PC-9 (cell line): ENCODE data around the gene RAB33B. TPM values are rescaled to one million over a fixed set of nuclear protein-coding genes. Genes with fewer than 3 reads are reported as not detected.
"Not testable (repeated sequence)": the region's sequence is repeated elsewhere in the genome, so short reads cannot be mapped to it uniquely, and the experiment has no call there.

Source experiments
- BruUV-seq: library from RNA; stranded (reverse); fragments of 400-500 nt; replicated peaks from 2 replicates; lab custom pipeline; 2021; lab: Mats Ljungman, UMichigan
- CTCF ChIA-PET: fragments of 300-600 bp; sonication (Branson Sonifier 250); formaldehyde crosslinking; loops from one replicate; lab custom pipeline; 2022; ENCODE audit warnings: antibody characterized with exemption; lab: Charles Lee
- POLR2A ChIA-PET: fragments of 300-600 bp; sonication (Branson Sonifier 250); formaldehyde crosslinking; loops from one replicate; lab custom pipeline; 2022; ENCODE audit warnings: antibody characterized with exemption; ENCODE audit not compliant: unreplicated experiment; lab: Charles Lee
- DNase-seq, 2 experiments: peaks; one replicate each; pipeline versions ENCODE4 v3.0.0 to v3.0.0-alpha.2; 2015 to 2022; ENCODE audit warnings: mixed read lengths in 1 of 2
- H2AFZ ChIP-seq: fragments of 200-600 bp; sonication (generic); 2 replicates; pipeline ENCODE4 v1.8.1; 2017; ENCODE audit warnings: antibody characterized with exemption
- H3F3A ChIP-seq: fragments of 200-600 bp; sonication (generic); 2 replicates; pipeline ENCODE4 v1.8.1; 2017; ENCODE audit warnings: antibody characterized with exemption, mild to moderate bottlenecking, low read depth; ENCODE audit not compliant: insufficient read depth
- H3K27ac ChIP-seq: fragments of 200-600 bp; sonication (generic); 2 replicates; pipeline ENCODE4 v1.6.1; 2016; ENCODE audit warnings: mixed run types
- H3K27me3 ChIP-seq: fragments of 200-600 bp; sonication (generic); 2 replicates; pipeline ENCODE4 v1.6.1; 2016; ENCODE audit warnings: low read depth, mixed run types; ENCODE audit not compliant: insufficient read depth
- H3K36me3 ChIP-seq: fragments of 200-600 bp; sonication (generic); 2 replicates; pipeline ENCODE4 v1.6.1; 2016; ENCODE audit warnings: low read depth, mixed run types
- H3K4me1 ChIP-seq: fragments of 200-600 bp; sonication (generic); replicated peaks from 2 replicates; pipeline ENCODE4 v1.6.1; 2016; ENCODE audit warnings: mixed run types; ENCODE audit not compliant: insufficient read depth
- H3K4me2 ChIP-seq: fragments of 200-600 bp; sonication (generic); 2 replicates; pipeline ENCODE4 v1.6.1; 2017; ENCODE audit warnings: mixed run types
- H3K4me3 ChIP-seq: fragments of 200-600 bp; sonication (generic); 2 replicates; pipeline ENCODE4 v1.6.1; 2016; ENCODE audit warnings: mixed run types
- H3K79me2 ChIP-seq: fragments of 200-600 bp; sonication (generic); 2 replicates; pipeline ENCODE4 v1.6.1; 2017; ENCODE audit warnings: low read depth, mixed run types
- H3K9me2 ChIP-seq: fragments of 200-600 bp; sonication (generic); 2 replicates; pipeline ENCODE4 v1.8.1; 2017; ENCODE audit warnings: mild to moderate bottlenecking; ENCODE audit not compliant: insufficient read depth
- H3K9me3 ChIP-seq: fragments of 200-600 bp; sonication (generic); 2 replicates; pipeline ENCODE4 v1.8.1; 2016; ENCODE audit warnings: low read depth; ENCODE audit not compliant: insufficient read depth
- H4K20me1 ChIP-seq: fragments of 200-600 bp; sonication (generic); 2 replicates; pipeline ENCODE4 v1.8.1; 2017; ENCODE audit not compliant: insufficient read depth
- CTCF ChIP-seq: fragments of 200-600 bp; sonication (generic); conservative IDR thresholded peaks from 2 replicates; pipeline ENCODE4 v1.6.1; 2017; ENCODE audit warnings: mixed run types, antibody characterized with exemption, mild to moderate bottlenecking, moderate library complexity
- EZH2 ChIP-seq: fragments of 200-600 bp; sonication (generic); IDR thresholded peaks from 2 replicates; pipeline ENCODE4 v1.8.0; 2017; ENCODE audit warnings: antibody characterized with exemption, low read depth
- intact Hi-C: fragments of 100-400 bp; cut with micrococcal nuclease; formaldehyde crosslinking; loops from one replicate; pipeline ENCODE4 v1.10.0; 2022; ENCODE audit not compliant: unreplicated experiment
- total RNA-seq: library from RNA; stranded (reverse); gene quantifications from 2 replicates; pipeline ENCODE4 v1.2.3, GENCODE V29; 2021

Gene RAB33B
- total RNA-seq, 1 experiment from 2014 or later, result 7.7 TPM

- Histone ChIP-seq H3K4me1 (no peaks in the 10 kb centered on the region), H2AFZ (no peak overlapping the region), H3F3A (no peaks in the 10 kb centered on the region), H3K9me2 (no peaks in the 10 kb centered on the region), H3K79me2 (peaks cover 9% of the 10 kb centered on the region; the same call in 1 of the 2 replicates), H3K9me3 (no peaks in the 10 kb centered on the region), H3K36me3 (no peaks in the 10 kb centered on the region), H3K27me3 (no peaks in the 10 kb centered on the region), H4K20me1 (no peaks in the 10 kb centered on the region; the same call in 1 of the 2 replicates), H3K27ac (no peak overlapping the region), H3K4me2 (no peak overlapping the region), H3K4me3 (no peak overlapping the region)
- CTCF ChIA-PET, result no interaction called here
- no peak for DNase-seq
- intact Hi-C loops, result no loop called here
- no TSS peak for BruUV-seq
- POLR2A ChIA-PET, result no interaction called here
- TF ChIP-seq CTCF, result no peak
- no peak for TF ChIP-seq EZH2
Observed at GRCh38 chr4:139465922-139466321, 12.0 kb downstream of the RAB33B start.

GRCh38 chr4:139468756-139469155 is 14.8 kb downstream of the RAB33B start:
- intact Hi-C loops, H3K4me1 ChIP-seq, H3K9me2 ChIP-seq, H4K20me1 ChIP-seq, H3K27ac ChIP-seq, H3F3A ChIP-seq, H3K4me3 ChIP-seq, H3K36me3 ChIP-seq, H3K9me3 ChIP-seq, BruUV-seq, H2AFZ ChIP-seq, H3K79me2 ChIP-seq, H3K4me2 ChIP-seq, H3K27me3 ChIP-seq, POLR2A ChIA-PET, DNase-seq: not testable (repeated sequence)
- CTCF ChIA-PET, result interaction anchor here (0.6 kb wide), 1 partner anchor 160 kb away, joined by 3 read pairs; no protein-coding TSS in a partner anchor

- Histone ChIP-seq H3K4me2 (no peak overlapping the region), H3K27me3 (no peaks in the 10 kb centered on the region), H2AFZ (no peak overlapping the region), H3K9me3 (no peaks in the 10 kb centered on the region), H4K20me1 (no peaks in the 10 kb centered on the region; the same call in 1 of the 2 replicates), H3K4me1 (no peaks in the 10 kb centered on the region), H3K4me3 (no peak overlapping the region), H3F3A (no peaks in the 10 kb centered on the region), H3K79me2 (peaks cover 4% of the 10 kb centered on the region; the same call in 1 of the 2 replicates), H3K36me3 (no peaks in the 10 kb centered on the region), H3K27ac (no peak overlapping the region), H3K9me2 (no peaks in the 10 kb centered on the region)
- POLR2A ChIA-PET, result no interaction called here
- CTCF ChIA-PET, result no interaction called here
- intact Hi-C loops, result no loop called here
- no peak for DNase-seq
- TF ChIP-seq CTCF (no peak), EZH2 (no peak)
- no TSS peak for BruUV-seq
Observed at GRCh38 chr4:139469216-139469615, 15.3 kb downstream of the RAB33B start.

- DNase-seq, result no peak
- Histone ChIP-seq H3K4me2 (no peak overlapping the region), H3K79me2 (no peaks in the 10 kb centered on the region; the same call in 1 of the 2 replicates), H3K9me3 (no peaks in the 10 kb centered on the region), H3K27ac (no peak overlapping the region), H4K20me1 (no peaks in the 10 kb centered on the region; the same call in none of the 2 replicates), H2AFZ (no peak overlapping the region), H3K4me3 (no peak overlapping the region), H3K4me1 (no peaks in the 10 kb centered on the region), H3K9me2 (no peaks in the 10 kb centered on the region), H3F3A (no peaks in the 10 kb centered on the region), H3K36me3 (no peaks in the 10 kb centered on the region), H3K27me3 (no peaks in the 10 kb centered on the region)
- ChIA-PET CTCF (no interaction called here), POLR2A (no interaction called here)
- intact Hi-C loops, result no loop called here
- TF ChIP-seq EZH2 (no peak), CTCF (no peak)
- no TSS peak for BruUV-seq
Observed at GRCh38 chr4:139469869-139470268, 15.9 kb downstream of the RAB33B start.
